ENCODE data around the gene TBC1D14.

DNA sequence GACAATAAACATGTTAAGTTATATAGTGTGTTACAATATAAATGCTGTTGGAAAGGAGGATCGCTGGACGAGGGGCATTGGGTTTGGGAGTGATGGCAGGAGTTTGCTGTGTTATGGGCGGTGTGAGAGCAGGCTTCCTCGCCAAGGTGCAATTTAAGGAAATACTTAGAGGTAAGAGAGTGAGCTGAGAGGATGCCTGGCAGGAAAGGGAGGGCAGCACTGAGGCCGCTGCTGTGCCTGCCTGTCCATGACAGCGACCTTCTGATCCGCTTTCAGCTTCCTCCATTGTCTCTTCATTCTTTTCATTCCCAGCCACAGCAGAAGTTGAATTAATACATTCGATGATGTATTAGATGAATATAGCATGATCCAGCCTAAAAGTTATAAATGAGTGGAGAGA lies 41.2 kb upstream of the TBC1D14 start:
- TF ChIP-seq, protein P1, sequence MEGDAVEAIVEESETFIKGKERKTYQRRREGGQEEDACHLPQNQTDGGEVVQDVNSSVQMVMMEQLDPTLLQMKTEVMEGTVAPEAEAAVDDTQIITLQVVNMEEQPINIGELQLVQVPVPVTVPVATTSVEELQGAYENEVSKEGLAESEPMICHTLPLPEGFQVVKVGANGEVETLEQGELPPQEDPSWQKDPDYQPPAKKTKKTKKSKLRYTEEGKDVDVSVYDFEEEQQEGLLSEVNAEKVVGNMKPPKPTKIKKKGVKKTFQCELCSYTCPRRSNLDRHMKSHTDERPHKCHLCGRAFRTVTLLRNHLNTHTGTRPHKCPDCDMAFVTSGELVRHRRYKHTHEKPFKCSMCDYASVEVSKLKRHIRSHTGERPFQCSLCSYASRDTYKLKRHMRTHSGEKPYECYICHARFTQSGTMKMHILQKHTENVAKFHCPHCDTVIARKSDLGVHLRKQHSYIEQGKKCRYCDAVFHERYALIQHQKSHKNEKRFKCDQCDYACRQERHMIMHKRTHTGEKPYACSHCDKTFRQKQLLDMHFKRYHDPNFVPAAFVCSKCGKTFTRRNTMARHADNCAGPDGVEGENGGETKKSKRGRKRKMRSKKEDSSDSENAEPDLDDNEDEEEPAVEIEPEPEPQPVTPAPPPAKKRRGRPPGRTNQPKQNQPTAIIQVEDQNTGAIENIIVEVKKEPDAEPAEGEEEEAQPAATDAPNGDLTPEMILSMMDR (IDR thresholded peaks at IDR 0.05; ENCODE audit: low read depth, low read length), result no peak
- no peak for TF ChIP-seq EZH2phosphoT487 (IDR thresholded peaks at IDR 0.05; ENCODE audit: low read depth)
